Measurements from ENCODE around the gene C2. TPM values are rescaled to one million over a fixed set of nuclear protein-coding genes. Genes with fewer than 3 reads are reported as not detected.

C2 gene
- total and polyA plus RNA-seq, 3 experiments from 2014 or later, result 0.70 to 0.73 TPM; not detected in 1

DNA sequence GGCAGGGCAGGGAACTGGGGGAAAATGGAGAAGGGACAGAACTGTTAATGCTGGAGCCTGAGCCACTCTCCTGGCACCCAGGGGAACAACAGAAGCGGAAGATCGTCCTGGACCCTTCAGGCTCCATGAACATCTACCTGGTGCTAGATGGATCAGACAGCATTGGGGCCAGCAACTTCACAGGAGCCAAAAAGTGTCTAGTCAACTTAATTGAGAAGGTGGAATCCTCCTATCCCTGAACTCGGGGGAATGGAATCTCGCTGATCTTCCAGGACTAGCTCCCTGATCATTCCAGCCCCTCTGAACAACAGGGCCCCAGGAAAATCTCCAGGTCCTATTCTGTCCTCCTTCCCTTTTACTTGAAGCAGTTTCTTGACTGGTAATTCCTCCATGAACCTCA, 20.3 kb downstream of the C2 start:
- H3K4me3 Mint-ChIP-seq, result no peak overlapping the region
- ChIA-PET POLR2A (no interaction called here), CTCF (no interaction called here)
- peaks cover 3% of the 10 kb centered on the region for H3K27me3 ChIP-seq (ENCODE audit: insufficient read depth, low read length, poor library complexity, severe bottlenecking)
- H3K4me1 Mint-ChIP-seq, result no peaks in the 10 kb centered on the region
- H3K4me1 ChIP-seq (ENCODE audit: insufficient read depth, low read length), result no peaks in the 10 kb centered on the region
- no peak for DNase-seq
- peaks cover 5% of the 10 kb centered on the region for H3K36me3 ChIP-seq (ENCODE audit: insufficient read depth, low read length)
- peaks cover 7 to 17% of the 10 kb centered on the region in 2 donors for H3K27me3 Mint-ChIP-seq
- no peak overlapping the region for H3K4me3 ChIP-seq (ENCODE audit: low read length)
- peak overlapping the region in 1 of 8 donors; percentile 54 for H3K27ac Mint-ChIP-seq
- H3K9me3 ChIP-seq (ENCODE audit: low read length), result no peaks in the 10 kb centered on the region
- H3K27ac ChIP-seq (ENCODE audit: low read depth, low read length), result no peak overlapping the region
- no peaks in the 10 kb centered on the region for H3K9me3 Mint-ChIP-seq
- H3K36me3 Mint-ChIP-seq, result peaks cover 0 to 22% (median 2%) of the 10 kb centered on the region in 3 donors

DNA sequence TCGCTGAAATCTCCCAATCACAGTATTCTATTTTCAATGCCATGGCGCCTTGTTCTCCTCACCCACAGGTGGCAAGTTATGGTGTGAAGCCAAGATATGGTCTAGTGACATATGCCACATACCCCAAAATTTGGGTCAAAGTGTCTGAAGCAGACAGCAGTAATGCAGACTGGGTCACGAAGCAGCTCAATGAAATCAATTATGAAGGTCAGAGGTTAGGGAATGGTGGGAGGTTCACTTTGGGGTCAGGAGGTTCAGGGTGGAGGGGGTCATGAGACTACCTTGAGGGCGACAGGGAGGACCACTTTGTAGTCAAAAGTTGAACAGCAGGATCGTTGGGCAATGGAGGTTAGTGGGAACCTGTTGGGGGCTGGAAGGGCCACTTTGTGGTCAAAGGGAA, 20.8 kb downstream of the C2 start:
- Mint-ChIP-seq H3K4me1 (no peaks in the 10 kb centered on the region), H3K4me3 (no peak overlapping the region)
- POLR2A ChIA-PET, result no interaction called here

DNA sequence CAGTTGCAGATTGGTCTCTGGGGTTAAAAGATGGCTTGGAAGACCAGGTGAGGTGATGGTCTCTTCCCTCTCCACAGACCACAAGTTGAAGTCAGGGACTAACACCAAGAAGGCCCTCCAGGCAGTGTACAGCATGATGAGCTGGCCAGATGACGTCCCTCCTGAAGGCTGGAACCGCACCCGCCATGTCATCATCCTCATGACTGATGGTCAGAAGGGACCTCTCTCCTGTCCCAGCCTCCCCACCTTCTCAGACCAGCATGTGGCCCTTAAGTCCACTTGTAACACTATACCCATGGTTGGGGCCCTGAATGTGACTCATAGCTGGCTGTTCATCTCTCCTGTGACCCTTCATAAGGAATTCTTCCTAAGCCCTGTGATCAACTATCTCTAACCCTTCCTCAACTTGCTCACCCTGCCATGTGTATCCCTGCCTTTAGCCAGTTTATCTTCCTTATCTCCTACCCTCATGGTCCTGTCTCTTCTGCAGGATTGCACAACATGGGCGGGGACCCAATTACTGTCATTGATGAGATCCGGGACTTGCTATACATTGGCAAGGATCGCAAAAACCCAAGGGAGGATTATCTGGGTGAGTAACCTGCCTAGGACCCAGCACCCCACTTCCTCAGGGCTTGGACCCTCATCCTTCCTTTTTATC, 21.4 kb downstream of the C2 start:
- Histone ChIP-seq H3K27me3 (ENCODE audit: insufficient read depth, low read length, poor library complexity, severe bottlenecking) (peaks cover 3% of the 10 kb centered on the region), H3K4me1 (ENCODE audit: insufficient read depth, low read length) (no peaks in the 10 kb centered on the region), H3K36me3 (ENCODE audit: insufficient read depth, low read length) (peaks cover 15% of the 10 kb centered on the region), H3K4me3 (ENCODE audit: low read length) (no peak overlapping the region), H3K27ac (ENCODE audit: low read depth, low read length) (no peak overlapping the region), H3K9me3 (ENCODE audit: low read length) (no peaks in the 10 kb centered on the region)
- DNase-seq, result no peak
- Mint-ChIP-seq H3K4me1 (no peaks in the 10 kb centered on the region), H3K9me3 (no peaks in the 10 kb centered on the region), H3K4me3 (no peak overlapping the region), H3K27ac (peak overlapping the region in 3 of 8 donors; percentile 23 to 74 (median 34)), H3K27me3 (peaks cover 6 to 13% of the 10 kb centered on the region in 2 donors), H3K36me3 (peaks cover 5 to 32% (median 6%) of the 10 kb centered on the region in 3 donors)
- CTCF ChIA-PET, result no interaction called here
- POLR2A ChIA-PET, result no interaction called here

More for the DNA sequence above, 20.8 kb downstream of the C2 start:
- DNase-seq, result no peak
- Histone ChIP-seq H3K4me1 (ENCODE audit: insufficient read depth, low read length) (no peaks in the 10 kb centered on the region), H3K27me3 (ENCODE audit: insufficient read depth, low read length, poor library complexity, severe bottlenecking) (peaks cover 3% of the 10 kb centered on the region), H3K9me3 (ENCODE audit: low read length) (no peaks in the 10 kb centered on the region), H3K27ac (ENCODE audit: low read depth, low read length) (no peak overlapping the region), H3K4me3 (ENCODE audit: low read length) (no peak overlapping the region), H3K36me3 (ENCODE audit: insufficient read depth, low read length) (peaks cover 10% of the 10 kb centered on the region)
- peaks cover 3 to 26% (median 5%) of the 10 kb centered on the region in 3 donors for H3K36me3 Mint-ChIP-seq
- no peaks in the 10 kb centered on the region for H3K9me3 Mint-ChIP-seq
- H3K27ac Mint-ChIP-seq, result peak overlapping the region in 1 of 8 donors; percentile 23
- peaks cover 7 to 17% of the 10 kb centered on the region in 2 donors for H3K27me3 Mint-ChIP-seq
- CTCF ChIA-PET, result no interaction called here

DNA sequence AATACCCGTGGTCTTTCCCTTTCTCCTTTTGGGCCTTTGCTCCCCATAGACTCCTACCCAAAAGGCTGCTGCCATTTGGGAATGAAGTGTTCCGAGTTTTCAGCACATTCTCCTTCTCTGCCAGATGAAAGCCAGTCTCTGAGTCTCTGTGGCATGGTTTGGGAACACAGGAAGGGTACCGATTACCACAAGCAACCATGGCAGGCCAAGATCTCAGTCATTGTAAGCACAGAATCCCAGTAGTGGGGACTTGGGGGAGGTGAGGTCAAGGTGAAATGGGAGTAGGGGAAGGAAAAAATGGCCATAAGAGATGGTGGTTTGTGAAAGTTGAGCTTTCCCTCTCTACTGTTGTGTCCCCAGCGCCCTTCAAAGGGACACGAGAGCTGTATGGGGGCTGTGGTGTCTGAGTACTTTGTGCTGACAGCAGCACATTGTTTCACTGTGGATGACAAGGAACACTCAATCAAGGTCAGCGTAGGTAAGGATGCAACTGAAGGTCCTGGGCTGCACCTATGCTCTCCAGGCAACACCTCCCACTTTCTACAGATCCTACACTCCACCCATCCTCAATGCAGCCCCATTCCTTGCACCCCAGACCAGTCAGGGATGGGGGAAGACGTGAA, 22.5 kb downstream of the C2 start:
- H3K9me3 Mint-ChIP-seq, result no peaks in the 10 kb centered on the region
- peaks cover 1 to 8% of the 10 kb centered on the region in 2 donors for H3K27me3 Mint-ChIP-seq
- POLR2A ChIA-PET, result no interaction called here
- Histone ChIP-seq H3K27me3 (ENCODE audit: insufficient read depth, low read length, poor library complexity, severe bottlenecking) (no peaks in the 10 kb centered on the region), H3K27ac (ENCODE audit: low read depth, low read length) (no peak overlapping the region), H3K4me3 (ENCODE audit: low read length) (no peak overlapping the region), H3K36me3 (ENCODE audit: insufficient read depth, low read length) (peaks cover 27% of the 10 kb centered on the region), H3K4me1 (ENCODE audit: insufficient read depth, low read length) (no peaks in the 10 kb centered on the region), H3K9me3 (ENCODE audit: low read length) (no peaks in the 10 kb centered on the region)
- no peak overlapping the region for H3K4me3 Mint-ChIP-seq
- peaks cover 11 to 44% (median 12%) of the 10 kb centered on the region in 3 donors for H3K36me3 Mint-ChIP-seq
- peak overlapping the region in 5 of 8 donors; percentile 34 to 78 (median 76) for H3K27ac Mint-ChIP-seq
- CTCF ChIA-PET, result no interaction called here
- DNase-seq, result no peak
- no peaks in the 10 kb centered on the region for H3K4me1 Mint-ChIP-seq

DNA sequence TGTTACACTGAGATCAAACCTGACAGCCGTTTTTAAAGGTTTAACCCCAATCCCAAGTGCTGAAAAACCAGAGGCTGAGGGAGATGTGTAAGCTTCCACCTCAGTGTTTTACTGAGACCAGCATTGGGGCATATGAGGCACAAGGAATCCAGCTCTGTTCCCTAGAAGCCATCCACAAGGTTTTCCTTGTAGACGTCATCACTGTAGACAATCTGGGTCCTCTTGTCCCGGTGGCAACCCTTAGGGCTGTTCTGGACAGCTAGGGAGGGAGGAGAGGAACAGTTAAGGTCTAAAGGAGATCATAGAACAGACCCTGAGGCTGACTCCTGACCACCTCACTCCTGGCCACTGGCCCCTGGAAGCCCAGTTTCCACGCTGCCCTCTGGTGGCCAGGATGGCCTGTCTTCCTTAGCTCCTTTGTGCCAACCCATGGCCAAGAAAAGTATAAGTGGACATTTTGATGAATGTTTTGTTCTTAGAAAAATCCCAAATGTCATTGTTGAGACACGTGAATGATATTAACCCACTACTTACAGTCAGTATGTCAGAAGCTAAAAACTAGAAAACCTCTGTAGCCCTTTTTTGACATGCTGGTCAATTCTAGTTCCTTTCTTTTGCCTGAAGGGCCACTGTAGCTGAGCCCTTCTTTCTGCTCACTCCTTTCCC, 24.8 kb downstream of the C2 start:
- peaks cover under 1% of the 10 kb centered on the region for H3K4me1 ChIP-seq (ENCODE audit: insufficient read depth, low read length)
- no peak overlapping the region for H3K27ac ChIP-seq (ENCODE audit: low read depth, low read length)
- ChIA-PET CTCF (interaction anchor here (0.6 to 1.6 kb wide), 12 partner anchors 9 to 278 kb away, joined by 3 to 7 read pairs (median 4); partner anchors contain the start of genes DXO, EHMT2, LY6G5C and ZBTB12), POLR2A (interaction anchor here (0.5 kb wide), 1 partner anchor 1984 kb away, joined by 3 read pairs; no protein-coding TSS in a partner anchor)
- peaks cover 11 to 64% (median 12%) of the 10 kb centered on the region in 3 donors for H3K36me3 Mint-ChIP-seq
- peak in 1 of 5 donors; percentile 24 for DNase-seq
- peaks cover 38% of the 10 kb centered on the region for H3K36me3 ChIP-seq (ENCODE audit: insufficient read depth, low read length)
- peak overlapping the region in 1 of 7 donors; percentile 60 for H3K4me3 Mint-ChIP-seq
- no peak overlapping the region for H3K4me3 ChIP-seq (ENCODE audit: low read length)
- no peaks in the 10 kb centered on the region for H3K9me3 ChIP-seq (ENCODE audit: low read length)
- peaks cover 1 to 3% (median 2%) of the 10 kb centered on the region in 3 donors for H3K4me1 Mint-ChIP-seq
- H3K27ac Mint-ChIP-seq, result peak overlapping the region in 3 of 8 donors; percentile 13 to 66 (median 30)
- H3K27me3 Mint-ChIP-seq, result no peaks in the 10 kb centered on the region
- H3K27me3 ChIP-seq (ENCODE audit: insufficient read depth, low read length, poor library complexity, severe bottlenecking), result no peaks in the 10 kb centered on the region
- no peaks in the 10 kb centered on the region for H3K9me3 Mint-ChIP-seq

DNA sequence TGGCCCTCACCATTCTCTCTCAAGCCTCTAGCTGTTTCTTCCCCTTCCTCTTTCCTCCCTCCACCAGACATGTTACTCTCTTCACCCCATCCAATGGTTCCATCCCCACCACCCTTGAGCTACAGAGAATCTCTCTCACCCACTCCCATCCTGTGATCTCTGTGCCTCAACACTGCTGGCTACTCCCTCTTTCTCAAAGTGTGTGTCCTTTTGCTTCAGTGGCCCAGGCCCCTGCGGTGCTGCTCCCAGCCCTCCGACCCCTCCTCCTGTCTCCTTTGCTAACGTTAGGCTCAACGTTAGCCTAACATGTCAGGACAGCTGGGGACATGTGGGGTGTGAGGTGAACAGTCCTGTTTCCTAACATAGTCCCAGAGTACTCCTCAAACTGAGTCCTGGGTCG, 25.4 kb downstream of the C2 start:
- Mint-ChIP-seq H3K4me3 (peak overlapping the region in 1 of 7 donors; percentile 60), H3K9me3 (no peaks in the 10 kb centered on the region), H3K27me3 (no peaks in the 10 kb centered on the region), H3K36me3 (peaks cover 11 to 68% (median 12%) of the 10 kb centered on the region in 3 donors), H3K27ac (peak overlapping the region in 4 of 8 donors; percentile 30 to 93 (median 69)), H3K4me1 (peaks cover 7 to 9% (median 8%) of the 10 kb centered on the region in 3 donors)
- DNase-seq, result no peak
- H3K4me1 ChIP-seq (ENCODE audit: insufficient read depth, low read length), result peaks cover 7% of the 10 kb centered on the region
- no peaks in the 10 kb centered on the region for H3K9me3 ChIP-seq (ENCODE audit: low read length)
- CTCF ChIA-PET, result interaction anchor here (0.6 to 1.6 kb wide), 11 partner anchors 9 to 279 kb away, joined by 3 to 7 read pairs (median 4); partner anchors contain the start of genes DXO, EHMT2, LY6G5C and ZBTB12
- no peak overlapping the region for H3K27ac ChIP-seq (ENCODE audit: low read depth, low read length)
- H3K4me3 ChIP-seq (ENCODE audit: low read length), result no peak overlapping the region
- POLR2A ChIA-PET, result no interaction called here
- H3K36me3 ChIP-seq (ENCODE audit: insufficient read depth, low read length), result peaks cover 38% of the 10 kb centered on the region
- no peaks in the 10 kb centered on the region for H3K27me3 ChIP-seq (ENCODE audit: insufficient read depth, low read length, poor library complexity, severe bottlenecking)

DNA sequence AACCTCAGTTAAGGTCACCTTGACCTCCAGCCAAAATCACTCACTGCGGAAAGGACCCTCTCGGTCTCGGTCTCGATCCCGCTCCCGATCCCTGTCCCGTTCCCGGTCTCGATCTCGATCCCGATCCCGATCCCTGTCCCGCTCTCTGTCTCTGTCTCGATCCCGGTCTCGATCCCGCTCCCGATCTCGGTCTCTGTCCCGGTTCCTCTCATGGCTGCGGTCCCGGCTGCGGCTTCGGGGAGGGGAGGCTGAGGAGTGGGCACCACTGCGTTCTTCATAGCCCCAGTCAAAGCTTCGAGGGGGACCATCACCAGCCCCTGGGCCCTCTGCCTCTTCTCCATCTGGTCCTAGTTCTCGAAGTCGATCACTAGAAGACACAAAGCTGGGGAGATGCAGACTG, 27.0 kb downstream of the C2 start:
- Mint-ChIP-seq H3K4me1 (peaks cover 18 to 23% (median 22%) of the 10 kb centered on the region in 3 donors), H3K27ac (peak overlapping the region in 2 of 8 donors; percentile 38 to 47), H3K36me3 (peaks cover 11 to 80% (median 12%) of the 10 kb centered on the region in 3 donors), H3K9me3 (no peaks in the 10 kb centered on the region), H3K4me3 (peak overlapping the region in 1 of 7 donors; percentile 58), H3K27me3 (peaks cover 0 to 1% of the 10 kb centered on the region in 2 donors)
- no peak overlapping the region for H3K4me3 ChIP-seq (ENCODE audit: low read length)
- ChIA-PET CTCF (no interaction called here), POLR2A (no interaction called here)
- DNase-seq, result no peak
- H3K9me3 ChIP-seq (ENCODE audit: low read length), result no peaks in the 10 kb centered on the region
- H3K4me1 ChIP-seq (ENCODE audit: insufficient read depth, low read length), result peaks cover 18% of the 10 kb centered on the region
- peaks cover 38% of the 10 kb centered on the region for H3K36me3 ChIP-seq (ENCODE audit: insufficient read depth, low read length)
- H3K27ac ChIP-seq (ENCODE audit: low read depth, low read length), result no peak overlapping the region
- H3K27me3 ChIP-seq (ENCODE audit: insufficient read depth, low read length, poor library complexity, severe bottlenecking), result no peaks in the 10 kb centered on the region
